C1 segment of cervical spinal cord (tissue), 14 donors: ENCODE data around the gene RASGRP3.

Experiments used
- DNase-seq, 14 donors: peaks; one replicate each; lab custom pipeline; 2025; lab: John Stamatoyannopoulos, UW

The RASGRP3 gene

DNA sequence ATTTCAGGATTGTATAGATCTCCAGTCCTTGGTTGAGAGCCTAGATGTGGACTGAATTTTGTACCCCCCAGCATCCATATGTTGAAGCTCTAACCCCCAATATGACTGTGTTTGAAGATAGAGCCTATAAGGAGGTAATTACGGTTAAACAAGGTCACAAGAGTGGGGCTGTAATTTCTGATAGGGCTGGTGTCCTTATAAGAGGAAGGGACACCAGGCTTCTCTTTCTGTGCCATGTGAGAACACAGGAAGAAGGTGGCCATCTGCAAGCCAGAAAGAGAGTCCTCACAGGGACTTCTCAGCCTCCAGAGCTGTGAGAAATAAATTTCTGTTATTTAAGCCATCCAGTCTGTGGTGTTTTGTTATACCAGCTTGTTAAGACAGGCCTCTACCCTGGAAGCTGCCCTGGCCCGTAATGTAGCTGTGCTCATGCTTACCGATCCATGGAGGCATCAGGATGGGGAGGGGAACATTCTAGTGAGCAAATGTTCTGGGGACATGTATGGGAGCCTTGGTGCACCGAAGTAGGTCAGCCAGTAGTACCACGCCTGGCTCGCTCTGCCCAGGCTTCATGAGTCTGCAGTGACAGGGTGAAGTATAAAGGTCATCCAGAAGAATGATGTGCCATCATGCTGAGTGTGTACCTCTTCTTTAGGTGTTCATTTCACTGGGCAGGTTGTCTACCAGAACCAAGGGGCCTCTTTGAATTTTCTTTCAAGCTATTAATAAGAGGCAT is 16.1 kb downstream of the RASGRP3 start:
- no peak for DNase-seq

- DNase-seq = no peak
Measured at GRCh38 chr2:33494155-33494779, 17.8 kb downstream of the RASGRP3 start.

- no peak for DNase-seq
Measured at GRCh38 chr2:33494877-33495641, 18.6 kb downstream of the RASGRP3 start.

DNA sequence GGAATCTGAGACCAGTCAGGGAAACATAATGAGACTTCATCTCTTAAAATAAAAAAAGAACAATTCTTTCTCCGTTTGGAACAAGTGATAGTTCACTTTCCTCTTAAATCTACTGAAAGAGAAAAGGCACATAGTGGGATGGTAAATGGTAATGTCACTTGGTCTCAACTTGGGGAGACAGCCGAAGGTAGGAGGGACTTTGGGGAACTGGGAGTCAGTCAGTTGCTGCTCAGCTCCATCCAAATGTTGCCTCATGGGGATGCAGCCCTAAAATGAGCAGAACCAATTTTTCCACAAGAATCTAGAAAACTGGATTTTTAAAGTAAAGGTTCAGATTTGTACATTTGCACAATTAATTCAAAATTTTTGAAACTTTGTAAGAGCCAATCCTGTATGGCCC is 19.2 kb downstream of the RASGRP3 start:
- DNase-seq = no peak

- no peak for DNase-seq
Measured at GRCh38 chr2:33496150-33496549, 19.7 kb downstream of the RASGRP3 start.

GRCh38 chr2:33496726-33497125 is 20.3 kb downstream of the RASGRP3 start:
- no peak for DNase-seq

DNA sequence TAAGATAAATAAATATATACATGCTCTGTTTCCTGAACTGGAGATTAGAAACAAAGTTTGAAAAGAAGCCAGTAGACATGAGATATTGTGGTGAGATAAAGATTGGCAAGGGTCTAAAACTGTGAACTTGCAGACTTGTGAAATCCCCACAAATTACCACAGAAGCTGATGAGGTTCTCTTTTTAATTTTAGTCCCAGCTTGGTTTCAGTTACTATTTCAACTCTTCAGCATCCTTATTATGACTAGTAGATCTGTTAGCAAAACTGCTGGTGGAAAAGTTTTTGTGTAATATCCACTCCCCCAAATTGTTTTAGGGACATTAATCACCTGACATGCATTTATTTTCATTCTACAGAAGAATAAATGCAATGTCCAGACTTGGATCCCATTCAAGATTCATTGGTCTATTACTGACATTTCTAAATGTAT is 20.8 kb downstream of the RASGRP3 start:
- no peak for DNase-seq

DNA sequence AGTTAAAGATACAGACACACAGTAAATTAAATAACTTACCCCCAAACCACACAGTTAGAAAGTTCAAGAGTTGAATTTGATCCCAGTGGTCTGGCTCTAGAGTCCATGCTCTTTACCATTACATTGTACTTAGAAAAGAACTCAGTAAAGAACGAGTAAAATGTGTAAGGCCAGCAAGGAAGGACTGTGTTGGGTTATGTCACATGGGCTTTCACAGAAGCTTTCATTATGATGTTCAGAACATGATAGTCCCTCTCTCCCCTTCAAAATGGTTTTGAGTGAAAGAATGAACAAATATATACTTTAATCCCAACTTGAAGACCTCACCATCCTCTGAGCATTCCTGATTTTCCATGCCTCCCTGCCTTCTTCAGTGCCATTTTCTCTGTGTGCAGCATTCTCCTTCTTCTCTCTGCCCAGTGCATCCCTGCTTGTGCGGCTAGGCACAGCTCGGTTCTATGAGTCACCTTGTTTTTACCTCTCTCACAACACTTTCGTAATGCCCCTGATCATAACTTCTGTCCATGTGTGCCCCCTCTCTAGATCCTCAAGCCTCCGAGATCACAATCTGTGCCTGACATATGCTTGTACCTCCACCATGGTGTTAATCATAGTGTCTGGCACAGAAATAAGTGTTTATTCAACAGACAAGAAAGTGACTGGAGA is 22.0 kb downstream of the RASGRP3 start:
- DNase-seq = no peak

GRCh38 chr2:33500177-33500576 is 23.7 kb downstream of the RASGRP3 start:
- DNase-seq = no peak

GRCh38 chr2:33502025-33502424 is 25.6 kb downstream of the RASGRP3 start:
- no peak for DNase-seq

- DNase-seq = no peak
Measured at GRCh38 chr2:33503002-33503401, 26.6 kb downstream of the RASGRP3 start.

- peak in 5 of 14 donors; percentile 12 to 45 (median 34) for DNase-seq
Measured at GRCh38 chr2:33505966-33506365, 29.5 kb downstream of the RASGRP3 start.

DNA sequence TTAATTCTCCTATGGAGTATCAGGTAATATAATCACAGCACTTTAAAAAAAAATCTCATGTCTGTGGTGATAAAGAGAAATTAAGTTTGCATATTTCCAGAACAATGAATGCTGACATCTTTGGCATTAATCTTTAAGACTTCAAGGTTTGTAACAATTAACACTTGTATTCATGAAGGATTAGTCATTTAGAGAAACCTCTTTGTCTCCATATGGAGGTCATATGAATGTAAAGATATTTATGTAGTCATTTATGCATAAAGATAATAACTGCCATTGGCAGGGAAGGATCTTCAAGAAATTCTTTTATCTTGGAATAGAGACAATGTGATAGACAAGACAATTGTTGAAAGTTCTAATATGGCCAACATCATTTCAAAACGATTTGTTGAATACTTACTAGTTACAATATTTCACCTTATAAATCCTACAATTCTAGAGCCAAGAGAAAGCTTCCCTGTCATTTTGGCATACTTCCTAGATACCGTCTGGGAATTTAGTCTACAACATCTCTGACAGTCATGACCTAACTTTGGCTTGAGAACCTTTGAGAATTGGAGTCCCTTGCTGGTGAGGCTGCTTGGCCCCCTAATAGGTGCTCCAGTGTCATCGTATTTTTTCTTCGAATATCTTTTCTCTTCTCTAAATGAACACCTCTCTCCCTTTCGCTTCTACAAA is 33.6 kb downstream of the RASGRP3 start:
- no peak for DNase-seq

- DNase-seq = no peak
Measured at GRCh38 chr2:33510586-33510968, 34.1 kb downstream of the RASGRP3 start.

DNA sequence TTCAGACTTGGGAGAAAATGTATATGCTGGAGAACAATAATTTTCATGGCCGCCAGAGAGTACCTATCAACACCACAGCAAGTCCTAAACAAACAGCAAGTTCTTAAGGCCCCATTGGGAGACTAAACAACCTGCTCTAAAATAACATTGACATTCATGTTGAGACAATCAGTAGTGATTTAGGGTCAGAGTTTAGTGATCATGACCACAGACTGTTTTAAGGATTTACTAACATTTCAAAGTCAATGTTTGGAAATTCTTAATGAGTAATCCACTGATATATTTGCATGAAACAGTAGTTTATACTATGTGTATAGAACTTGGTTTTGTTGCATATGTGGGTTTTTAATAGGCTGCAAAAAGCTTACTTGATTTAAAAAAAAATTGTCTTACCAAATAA is 34.7 kb downstream of the RASGRP3 start:
- no peak for DNase-seq

DNA sequence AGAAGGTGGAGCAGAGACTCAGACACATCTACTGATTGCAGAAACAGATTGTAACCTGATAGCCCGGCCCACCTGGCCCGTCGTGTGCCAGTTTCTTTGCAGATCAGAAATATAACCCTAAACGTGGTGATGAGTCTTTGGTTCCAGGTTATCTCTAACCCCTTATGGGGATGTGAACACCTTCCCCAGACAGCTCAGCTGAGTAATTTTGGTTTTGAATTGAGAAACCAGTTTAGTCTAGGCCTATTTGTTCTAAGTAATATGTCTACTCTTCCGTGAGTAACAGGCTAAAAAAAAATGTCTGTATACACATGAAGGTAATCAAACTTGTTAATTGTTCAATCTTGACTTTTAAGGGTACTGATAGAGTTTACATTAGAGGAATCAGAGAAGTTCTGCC is 35.7 kb downstream of the RASGRP3 start:
- no peak for DNase-seq

DNA sequence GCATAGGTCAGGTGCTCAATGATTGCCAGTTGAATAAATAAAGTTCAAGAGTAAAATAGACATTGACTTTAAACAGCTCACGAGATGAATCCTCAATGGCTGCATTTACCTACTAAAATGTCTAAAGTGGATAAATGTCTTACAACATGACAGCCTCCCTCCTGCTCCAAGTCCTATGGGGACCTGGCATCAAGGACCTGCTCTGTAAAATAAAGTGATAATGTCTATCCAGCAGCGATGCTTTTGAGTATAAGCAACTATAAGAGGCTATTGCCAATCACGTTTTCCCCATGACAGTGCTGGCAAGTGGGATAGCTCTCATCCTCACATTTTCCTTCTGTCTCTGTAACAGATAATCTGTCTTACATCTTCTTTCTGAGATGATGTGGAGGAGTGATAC is 37.0 kb downstream of the RASGRP3 start:
- no peak for DNase-seq

DNA sequence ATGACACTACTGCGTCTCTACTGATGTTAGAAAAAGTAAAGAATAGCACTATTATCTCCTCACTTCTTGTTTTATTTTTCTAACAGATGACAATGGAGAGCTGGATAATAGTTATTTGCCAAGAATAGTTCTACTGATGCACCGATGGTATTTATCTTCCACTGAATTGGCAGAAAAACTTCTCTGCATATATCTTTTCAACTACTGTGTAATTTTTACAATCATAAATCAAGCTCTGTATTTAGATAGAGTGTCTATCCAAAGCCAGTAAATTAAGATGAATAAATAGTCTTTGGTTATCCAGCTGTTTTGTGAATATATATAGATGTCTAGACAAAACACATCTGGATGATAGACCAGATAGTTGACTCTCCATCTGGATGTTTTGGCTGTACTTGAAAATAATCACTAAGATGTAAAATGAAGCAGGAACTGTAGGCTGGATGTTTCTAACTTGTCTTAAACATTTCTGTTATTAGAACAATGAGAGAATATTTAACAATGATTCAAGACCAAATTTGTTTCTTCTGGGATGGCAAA is 40.1 kb downstream of the RASGRP3 start:
- DNase-seq = no peak

GRCh38 chr2:33518200-33518599 is 41.8 kb downstream of the RASGRP3 start:
- no peak for DNase-seq

GRCh38 chr2:33518929-33519328 is 42.5 kb downstream of the RASGRP3 start:
- DNase-seq = no peak

DNA sequence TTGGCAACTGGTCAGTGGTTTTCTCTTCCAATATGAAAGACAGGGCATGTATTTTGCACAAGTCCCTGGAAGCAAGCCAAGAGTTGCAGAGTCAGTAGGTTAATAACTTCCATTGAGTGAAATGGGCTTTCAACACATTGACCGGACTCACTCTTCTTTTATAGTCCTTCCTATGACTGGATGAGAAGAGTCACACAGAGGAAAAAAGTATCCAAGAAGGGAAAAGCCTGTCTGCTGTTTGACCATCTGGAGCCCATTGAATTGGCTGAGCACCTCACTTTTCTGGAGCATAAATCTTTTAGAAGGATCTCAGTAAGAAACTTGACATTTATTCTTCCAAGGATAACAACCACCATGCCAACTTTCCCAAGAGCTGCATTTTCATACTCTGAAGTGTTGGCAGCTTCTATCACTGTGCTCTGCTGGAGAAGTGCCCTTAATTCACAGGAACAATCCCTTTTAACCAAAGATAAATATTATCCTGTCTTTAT is 45.4 kb downstream of the RASGRP3 start:
- peak in 1 of 14 donors; percentile 5 for DNase-seq
